GM20431 (cell line): ENCODE results near the gene STAG2.

Experiments used
- in situ Hi-C: fragments of 300-500 bp; cut with MseI, MboI; formaldehyde crosslinking; loops from one replicate; pipeline ENCODE4 v1.15.0; 2020; ENCODE audit warnings: low sequenced_read_pairs; ENCODE audit not compliant: unreplicated experiment

Gene STAG2

GRCh38 chrX:123971982-123972381, 10.5 kb downstream of the STAG2 start:
- in situ Hi-C loops: no loop called here

GRCh38 chrX:123973921-123974320, 12.4 kb downstream of the STAG2 start:
- in situ Hi-C loops: no loop called here

- in situ Hi-C loops: no loop called here
Observed at GRCh38 chrX:123975180-123975579, 13.7 kb downstream of the STAG2 start.

DNA sequence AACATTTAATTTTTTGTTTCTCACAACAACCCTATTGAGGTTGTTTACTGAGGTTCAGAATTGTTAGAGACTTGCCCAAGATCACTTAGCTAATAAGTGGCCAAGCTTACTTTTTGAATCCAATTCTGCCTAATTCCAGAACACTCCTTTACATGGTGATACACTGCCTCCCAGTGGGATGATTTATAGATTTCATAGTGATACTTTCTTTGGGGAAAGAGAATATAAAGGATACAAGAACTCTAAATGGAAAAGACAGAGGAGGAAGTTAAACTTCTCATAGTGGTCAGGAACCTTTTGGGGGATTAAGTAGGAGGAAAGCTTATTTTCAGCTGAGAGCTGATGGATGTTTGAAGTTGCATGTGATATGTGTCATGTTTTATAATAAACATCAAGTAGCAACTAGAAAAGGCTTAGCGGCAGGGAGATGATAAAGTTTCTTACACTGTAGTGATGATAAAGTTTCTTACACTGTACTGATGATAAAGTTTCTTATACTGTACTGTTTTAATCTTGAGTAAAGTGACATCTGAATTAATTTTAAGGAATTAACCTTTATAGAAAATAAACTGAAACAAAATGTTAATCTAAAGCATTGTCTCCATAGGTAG, 15.3 kb downstream of the STAG2 start:
- in situ Hi-C loops: no loop called here

GRCh38 chrX:123983240-123983639, 21.7 kb downstream of the STAG2 start:
- in situ Hi-C loops: no loop called here

- in situ Hi-C loops: no loop called here
Observed at GRCh38 chrX:123986377-123986776, 24.9 kb downstream of the STAG2 start.

GRCh38 chrX:123988423-123989111, 27.1 kb downstream of the STAG2 start:
- in situ Hi-C loops: no loop called here

DNA sequence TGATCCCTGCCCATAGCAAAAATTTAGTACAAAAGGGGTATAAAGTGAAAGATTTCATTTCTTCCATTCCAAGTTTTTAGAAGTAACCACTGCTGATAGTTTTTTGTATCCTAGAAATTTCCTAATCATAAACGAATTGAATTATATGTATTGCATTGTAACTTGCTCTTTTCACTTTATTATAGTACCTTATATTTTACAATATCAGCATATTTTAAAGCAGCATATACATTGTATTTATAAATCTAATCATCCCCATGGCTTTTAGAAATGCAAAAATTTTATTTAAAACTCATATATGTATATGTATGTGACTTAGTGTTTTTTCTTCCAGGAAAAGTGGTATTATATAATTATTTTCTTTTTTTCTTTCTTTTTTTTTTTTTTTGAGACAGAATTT, 27.7 kb downstream of the STAG2 start:
- in situ Hi-C loops: no loop called here

DNA sequence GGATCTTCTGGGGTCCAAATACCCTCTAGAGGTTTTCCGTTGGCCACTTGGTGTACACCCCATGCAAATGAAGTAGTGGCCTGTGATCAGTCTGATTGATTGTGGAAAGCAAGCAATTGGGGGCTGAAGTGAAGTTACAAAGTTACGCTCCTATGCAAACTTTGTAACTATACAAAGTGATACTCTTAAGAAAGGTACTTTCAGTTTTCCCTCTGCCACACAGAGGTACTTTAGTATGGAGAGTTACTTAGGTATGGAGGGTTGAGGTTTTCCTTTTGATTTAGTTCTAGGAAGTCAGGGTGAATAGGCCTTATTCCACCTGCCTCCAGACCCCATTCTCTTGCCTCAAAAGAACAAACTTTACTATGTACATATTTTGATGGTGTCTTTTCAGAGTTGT, 28.7 kb downstream of the STAG2 start:
- in situ Hi-C loops: no loop called here

- in situ Hi-C loops: no loop called here
Observed at GRCh38 chrX:123990602-123991001, 29.1 kb downstream of the STAG2 start.

DNA sequence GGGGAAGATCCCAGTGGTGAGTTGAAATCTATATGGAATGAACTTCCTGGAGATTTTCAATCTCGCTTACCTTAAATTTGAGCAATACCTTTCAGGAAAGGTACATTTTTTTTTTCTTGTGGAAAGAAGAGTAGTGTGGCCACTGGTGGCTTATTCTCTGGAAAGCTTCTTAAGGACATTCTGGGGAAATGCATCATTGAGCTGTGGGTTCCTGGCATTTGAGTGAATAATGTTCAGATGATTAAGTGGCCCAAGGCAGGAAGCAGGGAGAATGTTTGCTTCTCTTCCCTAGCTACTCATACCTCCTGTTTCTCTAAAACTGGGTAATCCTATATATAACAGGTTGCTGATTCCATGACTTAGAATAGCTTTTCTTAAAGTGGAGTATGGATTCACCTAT, 31.8 kb downstream of the STAG2 start:
- in situ Hi-C loops: no loop called here

GRCh38 chrX:123993904-123994635, 32.6 kb downstream of the STAG2 start:
- in situ Hi-C loops: no loop called here

DNA sequence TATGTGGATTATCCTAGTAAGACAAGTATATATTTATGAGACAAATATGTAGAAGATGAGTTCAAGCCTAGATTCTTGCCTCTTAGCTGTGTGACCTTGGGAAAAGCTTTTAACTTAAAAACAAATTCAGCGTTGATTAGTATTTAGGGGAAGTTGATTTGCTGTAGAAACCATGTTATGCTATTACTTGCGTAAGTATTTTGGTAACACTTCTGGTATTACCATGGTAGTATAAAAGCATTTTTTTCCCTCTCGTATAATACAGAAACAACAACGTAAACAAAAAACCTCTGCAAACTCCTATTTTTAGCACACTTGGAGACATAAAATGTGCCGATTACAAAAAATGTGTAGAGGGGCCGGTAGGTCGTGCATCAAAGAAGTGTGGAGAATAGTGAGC, 33.2 kb downstream of the STAG2 start:
- in situ Hi-C loops: no loop called here

- in situ Hi-C loops: no loop called here
Observed at GRCh38 chrX:124001581-124001980, 40.1 kb downstream of the STAG2 start.

- in situ Hi-C loops: no loop called here
Observed at GRCh38 chrX:124005228-124005627, 43.7 kb downstream of the STAG2 start.

GRCh38 chrX:124010157-124010556, 48.7 kb downstream of the STAG2 start:
- in situ Hi-C loops: no loop called here

GRCh38 chrX:124010566-124010965, 49.1 kb downstream of the STAG2 start:
- in situ Hi-C loops: no loop called here

DNA sequence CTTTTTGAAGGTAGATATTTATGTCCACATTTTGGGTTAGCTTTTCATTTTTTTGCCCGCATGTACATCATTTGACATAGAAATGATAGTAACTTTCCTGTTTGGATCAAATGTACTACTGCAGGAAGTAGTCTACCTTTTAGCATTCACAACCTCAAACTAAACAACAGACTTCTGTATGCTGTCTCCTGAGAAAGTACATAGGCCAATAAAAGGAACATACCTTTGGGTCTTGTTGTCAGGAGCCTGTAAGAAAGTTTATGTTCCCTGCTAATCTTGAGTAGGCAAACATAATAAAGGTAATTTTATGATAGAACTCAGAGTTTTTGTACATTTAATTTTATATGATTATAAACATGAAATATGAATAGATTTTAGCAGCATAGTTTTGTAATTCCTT, 54.2 kb downstream of the STAG2 start:
- in situ Hi-C loops: no loop called here

DNA sequence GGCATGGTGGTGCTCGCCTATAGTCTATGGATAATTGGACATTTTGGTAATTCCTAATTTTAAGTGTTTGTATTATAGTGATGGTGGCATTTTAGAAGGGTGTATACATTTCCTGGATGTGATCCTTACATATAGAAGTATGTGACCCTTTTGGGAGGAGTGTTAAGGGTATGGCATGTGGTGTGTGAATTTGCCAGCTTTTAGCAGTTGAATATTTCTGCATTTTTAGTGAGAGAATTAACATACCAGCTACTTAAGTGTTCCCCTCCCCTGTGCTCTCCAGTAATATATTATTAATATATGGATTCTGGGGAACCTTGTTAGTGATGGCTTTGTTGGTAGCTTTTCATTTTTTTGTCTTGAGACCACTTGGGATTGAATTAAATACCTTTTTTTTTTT, 55.3 kb downstream of the STAG2 start:
- in situ Hi-C loops: no loop called here

DNA sequence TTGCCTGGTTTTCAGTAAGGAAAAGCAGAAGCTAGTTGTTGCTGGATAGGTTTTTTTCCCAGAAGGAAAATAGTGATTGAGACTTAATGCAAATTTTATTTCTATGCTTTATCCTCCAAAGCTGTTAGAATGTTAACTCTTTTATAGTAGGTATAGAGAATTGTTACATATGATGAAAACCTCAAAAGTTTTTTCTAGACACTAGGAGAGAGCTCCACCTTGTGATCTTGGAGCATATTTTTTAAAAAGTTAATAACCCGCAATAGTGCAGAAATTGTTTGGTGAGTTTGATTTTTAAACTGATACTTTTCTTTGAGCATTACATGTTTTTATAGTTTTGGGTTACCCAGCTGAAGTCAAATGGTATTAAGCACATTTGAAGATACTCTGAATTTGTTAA, 56.5 kb downstream of the STAG2 start:
- in situ Hi-C loops: no loop called here

GRCh38 chrX:124023838-124024238, 62.3 kb downstream of the STAG2 start:
- in situ Hi-C loops: no loop called here
